ENCODE measurements around the gene ALG12.
A peak's percentile ranks its signal among the peaks of the same experiment; 100 is the strongest.

Gene ALG12

DNA sequence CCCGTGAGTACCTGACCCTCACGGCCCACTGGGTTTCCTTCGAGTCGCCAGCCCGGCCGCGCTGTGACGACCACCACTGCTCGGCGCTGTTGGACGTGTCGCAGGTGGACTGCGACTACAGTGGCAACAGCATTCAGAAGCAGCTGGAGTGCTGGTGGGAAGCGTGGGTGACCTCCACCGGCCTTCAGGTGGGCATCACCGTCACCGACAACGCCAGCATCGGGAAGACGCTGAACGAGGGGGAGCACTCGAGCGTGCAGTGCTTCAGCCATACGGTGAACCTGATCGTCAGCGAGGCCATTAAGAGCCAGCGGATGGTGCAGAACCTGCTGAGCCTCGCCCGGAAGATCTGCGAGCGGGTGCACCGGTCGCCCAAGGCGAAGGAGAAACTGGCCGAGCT is 32.4 kb downstream of the ALG12 start:
- no peak for DNase-seq

GRCh38 chr22:49885281-49885680 is 33.0 kb downstream of the ALG12 start:
- no peak for DNase-seq

- no peak for DNase-seq
Observed at GRCh38 chr22:49884503-49885260, 33.6 kb downstream of the ALG12 start.

DNA sequence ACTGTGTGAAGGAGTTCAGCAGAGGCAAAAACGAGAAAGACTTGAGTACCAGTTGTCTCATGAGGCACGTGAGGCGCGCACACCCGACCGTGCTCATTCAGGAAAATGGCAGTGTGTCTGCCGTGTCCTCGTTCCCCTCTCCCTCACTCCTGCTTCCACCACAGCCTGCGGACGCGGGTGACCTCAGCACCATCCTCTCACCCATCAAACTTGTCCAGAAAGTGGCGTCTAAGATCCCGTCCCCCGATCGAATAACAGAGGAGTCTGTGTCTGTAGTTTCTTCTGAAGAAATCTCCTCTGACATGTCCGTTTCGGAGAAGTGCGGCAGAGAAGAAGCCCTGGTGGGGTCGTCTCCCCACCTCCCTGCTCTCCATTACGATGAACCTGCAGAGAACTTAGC is 34.2 kb downstream of the ALG12 start:
- no peak for DNase-seq

DNA sequence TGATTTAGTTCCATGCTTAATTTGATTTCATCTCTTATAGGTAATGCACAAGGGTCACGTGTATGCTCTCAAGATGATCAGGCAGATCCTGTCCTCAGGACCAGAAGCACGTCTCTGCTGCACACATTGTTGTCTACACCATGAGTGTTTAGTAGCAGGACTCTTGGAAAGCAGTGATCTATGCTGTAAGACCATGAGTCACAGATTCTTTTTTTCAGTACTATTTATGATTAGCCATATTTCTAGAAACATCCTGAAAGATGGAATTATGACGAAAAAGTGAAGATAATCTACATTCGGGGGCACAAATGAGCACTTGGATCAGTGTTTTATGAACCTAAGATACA is 35.0 kb downstream of the ALG12 start:
- no peak for DNase-seq

- no peak for DNase-seq
Observed at GRCh38 chr22:49882519-49883293, 35.5 kb downstream of the ALG12 start.

DNA sequence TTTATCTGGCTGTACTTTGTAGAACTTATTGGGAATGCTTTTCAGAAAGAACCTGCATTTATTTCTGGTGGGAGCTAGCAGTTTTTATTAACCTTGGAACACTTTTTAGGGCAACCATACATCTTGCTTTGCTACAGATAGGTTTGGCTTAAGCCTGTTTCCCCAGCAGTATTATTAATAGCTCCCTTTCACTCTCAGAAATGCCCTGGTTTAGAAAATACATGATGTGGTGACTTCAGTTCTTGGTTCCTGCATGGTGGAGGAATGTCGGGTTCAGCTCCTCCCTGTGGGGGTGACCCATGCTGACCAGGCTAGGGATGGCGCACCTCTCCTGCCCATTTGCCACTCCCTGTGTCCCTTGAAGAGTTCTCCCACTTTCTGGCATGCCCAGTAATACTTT is 36.4 kb downstream of the ALG12 start:
- DNase-seq, result no peak

DNA sequence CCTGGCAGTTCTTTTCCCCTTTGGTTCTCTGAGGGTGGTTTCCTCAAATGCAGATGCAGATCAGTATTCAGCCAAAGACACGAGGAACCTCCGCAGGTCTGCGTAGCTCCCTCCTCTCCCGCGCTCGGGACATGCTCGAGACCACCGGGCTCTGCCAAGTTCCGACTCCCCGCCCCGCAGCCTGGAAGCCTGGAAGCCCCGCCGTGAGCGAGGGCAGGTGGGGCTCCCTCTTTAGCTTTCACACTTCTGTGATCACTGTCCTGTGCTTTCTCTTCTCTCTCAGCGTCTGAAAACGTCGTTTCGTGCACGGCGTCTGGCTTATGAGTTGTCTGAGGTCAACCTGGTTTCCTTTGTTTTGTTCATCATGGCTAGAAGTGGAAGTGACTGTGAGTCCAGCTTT is 38.0 kb downstream of the ALG12 start:
- DNase-seq, result no peak

DNA sequence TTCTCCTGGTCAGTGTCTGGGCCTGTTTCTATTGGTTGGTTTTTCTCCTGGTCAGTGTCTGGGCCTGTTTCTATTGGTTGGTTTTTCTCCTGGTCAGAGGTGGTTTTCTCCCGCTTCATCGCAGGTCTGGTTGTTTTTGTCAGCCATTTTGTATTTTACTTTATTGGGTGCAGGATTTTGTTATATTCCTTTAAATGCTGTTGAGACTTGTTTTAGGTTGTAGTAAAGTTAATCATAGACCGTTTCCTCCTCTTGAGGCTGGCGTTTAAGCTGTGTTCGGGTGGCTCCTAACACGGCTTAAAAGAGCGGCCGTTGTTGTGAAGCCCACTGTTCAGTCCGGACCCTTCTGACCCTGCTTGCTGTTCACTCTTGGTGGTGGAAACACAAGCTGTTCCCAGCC is 38.4 kb downstream of the ALG12 start:
- no peak for DNase-seq

GRCh38 chr22:49878206-49878605 is 40.0 kb downstream of the ALG12 start:
- DNase-seq, result no peak

- DNase-seq, result no peak
Observed at GRCh38 chr22:49877642-49878041, 40.6 kb downstream of the ALG12 start.

DNA sequence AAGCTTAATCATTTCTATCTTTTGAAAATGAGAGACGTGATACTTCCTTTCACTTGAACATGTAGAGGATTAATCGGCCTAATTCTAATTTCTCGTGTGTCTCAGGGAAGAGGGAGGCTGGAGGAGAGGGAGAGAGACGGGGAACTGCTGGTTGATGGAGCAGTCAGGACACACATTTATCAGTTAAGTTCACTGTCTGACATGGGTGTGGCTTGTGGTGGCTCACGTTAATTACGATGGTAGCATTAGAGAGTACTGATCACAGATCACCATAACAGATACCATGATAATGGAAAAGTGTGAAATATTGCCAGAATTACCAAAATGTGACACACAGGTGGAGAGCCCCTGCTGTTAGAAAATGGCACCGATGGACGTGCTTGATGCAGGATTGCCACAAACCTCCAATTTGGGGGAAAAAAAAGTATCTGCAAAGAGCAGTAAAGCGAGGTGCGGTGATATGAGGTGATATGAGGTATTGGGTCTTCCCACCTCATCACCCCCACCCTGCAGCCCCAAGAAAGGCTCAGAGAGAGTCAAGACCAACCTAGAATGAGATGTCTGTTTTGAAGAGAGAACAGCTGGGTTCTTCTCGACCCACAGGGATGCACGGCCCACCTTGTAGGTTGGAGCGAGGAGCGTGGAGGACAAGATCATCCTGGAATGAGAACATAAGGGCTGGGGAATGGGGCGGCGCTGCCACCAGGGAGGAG is 44.9 kb downstream of the ALG12 start:
- DNase-seq, result no peak

- no peak for DNase-seq
Observed at GRCh38 chr22:49872347-49872746, 45.9 kb downstream of the ALG12 start.

- peak in 1 of 2 experiments; percentile 9 for DNase-seq
Observed at GRCh38 chr22:49871482-49871881, 46.8 kb downstream of the ALG12 start.

DNA sequence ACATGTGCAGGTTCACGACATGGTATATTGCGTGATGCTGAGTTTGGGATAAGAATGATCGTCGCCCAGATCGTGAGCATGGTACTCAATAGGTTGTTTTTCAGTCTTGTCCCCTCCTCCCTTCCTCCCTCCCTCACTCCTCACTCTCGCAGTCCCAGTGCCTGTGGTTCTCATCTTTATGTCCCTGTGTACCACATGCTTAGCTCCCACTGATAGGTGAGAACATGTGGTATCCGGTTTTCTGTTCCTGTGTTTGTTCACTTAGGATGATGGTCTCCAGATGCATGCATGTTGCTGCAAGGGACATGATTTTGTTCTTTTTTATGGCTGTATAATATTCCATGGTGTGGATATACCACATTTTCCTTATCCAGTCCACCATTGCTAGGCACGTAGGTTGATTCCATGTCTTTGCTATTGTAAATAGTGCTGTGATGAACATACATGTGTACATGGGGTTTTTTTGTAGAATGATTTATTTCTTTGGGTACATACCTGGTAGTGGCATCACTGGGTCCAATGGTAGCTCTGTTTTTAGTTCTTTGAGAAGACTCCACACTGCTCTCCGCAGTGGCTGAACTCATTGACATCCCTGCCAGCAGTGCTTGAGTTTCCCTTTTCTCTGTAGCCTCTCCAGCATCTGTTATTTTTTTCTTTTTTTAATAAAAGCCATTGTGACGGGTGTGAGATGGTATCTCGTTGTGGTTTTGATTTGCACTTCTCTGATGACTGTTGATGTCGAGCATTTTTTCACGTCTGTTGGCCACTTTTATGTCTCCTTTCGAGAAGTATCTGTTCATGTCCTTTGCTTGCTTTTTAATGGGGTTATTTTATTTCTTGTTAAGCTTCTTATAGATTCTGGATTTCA is 48.2 kb downstream of the ALG12 start:
- no peak for DNase-seq

DNA sequence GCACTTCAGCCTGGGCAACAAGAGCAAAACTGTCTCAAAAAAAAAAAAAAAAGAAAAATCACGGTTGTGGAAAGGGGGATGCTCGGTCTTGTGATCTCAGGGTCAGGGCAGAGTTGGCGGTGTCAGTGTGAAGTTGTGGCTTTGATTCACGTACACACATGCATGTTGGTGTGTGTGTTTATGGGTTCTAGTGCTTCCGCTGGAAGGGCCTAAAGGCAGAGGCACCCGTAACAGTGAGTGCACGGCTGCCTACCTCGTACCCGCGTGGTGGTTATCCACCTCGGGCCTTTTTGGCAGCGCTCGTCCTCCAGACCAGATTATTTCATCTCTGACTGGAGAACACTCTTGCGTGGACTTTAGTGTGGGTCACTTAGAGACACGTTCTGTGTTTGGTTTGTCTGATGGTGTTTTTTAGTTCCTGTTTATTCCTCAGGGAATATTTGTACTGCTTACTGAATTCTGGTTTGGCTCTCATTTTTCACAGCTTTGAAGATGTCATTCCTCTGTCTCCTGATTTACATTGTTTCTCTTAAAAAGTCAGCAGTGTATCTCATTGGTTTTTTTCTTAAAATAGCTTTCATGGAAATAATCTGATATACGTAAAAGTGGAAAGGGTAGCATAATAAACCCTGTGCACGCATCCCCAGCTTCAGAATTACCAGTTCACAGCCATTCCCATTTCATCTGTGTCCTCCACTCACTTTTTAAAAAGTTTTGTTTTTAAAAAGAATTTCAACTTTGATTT is 49.0 kb downstream of the ALG12 start:
- DNase-seq, result no peak

- DNase-seq, result no peak
Observed at GRCh38 chr22:49867303-49868265, 50.7 kb downstream of the ALG12 start.

DNA sequence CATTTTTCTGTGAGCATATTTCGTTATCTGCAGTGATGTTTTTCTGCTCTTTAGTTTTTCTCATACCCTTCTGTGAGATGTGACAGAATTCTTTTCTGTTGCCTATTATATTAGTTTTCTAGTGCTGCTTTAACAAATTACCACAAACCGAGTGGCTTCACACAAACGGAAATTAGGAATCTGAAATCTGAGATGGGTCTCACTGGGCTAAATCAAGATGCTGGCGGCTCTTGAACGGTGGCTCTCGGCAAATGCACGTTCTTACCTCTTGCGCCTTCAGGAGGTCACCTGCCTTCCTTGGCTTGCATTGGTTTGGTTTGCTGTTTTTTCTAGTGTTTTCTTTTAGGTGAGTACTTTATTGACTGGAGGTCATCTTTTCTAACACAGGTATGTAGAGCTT is 51.6 kb downstream of the ALG12 start:
- no peak for DNase-seq

DNA sequence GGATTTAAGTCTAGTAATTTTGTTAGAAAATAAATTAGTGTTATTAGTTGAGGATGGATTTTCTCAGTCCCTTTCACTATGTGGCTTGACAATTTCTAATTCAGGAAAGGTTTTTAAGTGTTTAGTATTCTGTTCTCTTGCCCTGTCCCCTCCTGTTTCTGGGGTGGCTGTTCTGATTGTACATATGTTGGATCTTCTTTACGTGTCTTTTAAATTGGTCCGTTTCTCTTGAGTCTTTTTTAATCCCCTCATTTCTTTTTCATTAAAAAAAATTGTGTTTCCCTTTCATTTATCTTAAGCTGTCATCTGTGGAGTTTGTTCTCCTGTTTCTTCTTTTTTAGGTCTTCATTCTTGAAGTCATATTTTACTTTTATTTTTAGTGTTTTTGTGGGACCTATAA is 52.1 kb downstream of the ALG12 start:
- no peak for DNase-seq

DNA sequence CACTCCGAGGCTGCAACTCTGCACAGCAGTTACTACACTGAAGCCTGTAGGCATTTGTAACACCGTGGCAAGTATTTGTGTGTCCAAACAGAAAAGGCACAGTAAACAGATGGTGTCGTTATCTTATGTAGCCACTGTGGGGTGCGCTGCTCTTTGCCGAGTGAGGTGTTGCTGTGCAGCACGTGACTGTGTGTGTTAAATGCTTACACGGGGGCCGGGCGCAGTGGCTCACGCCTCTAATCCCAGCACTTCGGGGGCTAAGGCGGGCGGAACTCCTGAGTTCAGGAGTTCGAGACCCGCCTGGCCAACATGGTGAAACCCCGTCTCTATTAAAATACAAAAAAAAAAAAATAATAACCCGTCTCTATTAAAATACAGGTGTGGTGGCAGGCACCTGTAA is 53.1 kb downstream of the ALG12 start:
- no peak for DNase-seq

GRCh38 chr22:49863931-49864330 is 54.3 kb downstream of the ALG12 start:
- DNase-seq, result no peak

Data from SW 1271 (cell line).